ENCODE results near the gene NUDT22.

DNA sequence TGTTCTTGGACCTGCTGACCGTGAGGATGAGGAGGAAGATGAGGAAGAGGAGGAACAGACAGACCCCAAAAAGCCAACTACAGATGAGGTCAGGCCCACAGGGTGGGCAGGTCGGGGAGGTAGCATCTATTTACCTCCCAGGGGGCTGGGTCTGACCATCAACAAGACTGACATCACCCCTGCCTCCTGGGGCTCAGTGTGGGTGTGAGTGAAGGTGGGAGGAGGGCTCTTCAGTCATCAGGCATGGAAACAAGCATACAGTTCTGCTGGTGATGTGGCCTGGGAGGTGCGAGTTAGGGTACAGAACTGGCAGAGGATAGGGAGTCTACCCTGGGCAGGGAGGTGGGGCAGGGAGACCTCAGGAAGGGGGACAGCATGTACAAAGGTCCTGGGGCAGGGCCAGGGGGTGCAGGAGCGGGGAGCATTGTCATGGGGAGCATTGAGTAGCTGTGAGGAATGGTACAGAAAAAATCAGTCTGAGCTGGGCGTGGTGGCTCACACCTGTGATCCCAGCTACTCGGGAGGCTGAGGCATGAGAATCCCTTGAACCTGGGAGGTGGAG, 34.2 kb downstream of the NUDT22 start:
- TF ChIP-seq, protein P1, sequence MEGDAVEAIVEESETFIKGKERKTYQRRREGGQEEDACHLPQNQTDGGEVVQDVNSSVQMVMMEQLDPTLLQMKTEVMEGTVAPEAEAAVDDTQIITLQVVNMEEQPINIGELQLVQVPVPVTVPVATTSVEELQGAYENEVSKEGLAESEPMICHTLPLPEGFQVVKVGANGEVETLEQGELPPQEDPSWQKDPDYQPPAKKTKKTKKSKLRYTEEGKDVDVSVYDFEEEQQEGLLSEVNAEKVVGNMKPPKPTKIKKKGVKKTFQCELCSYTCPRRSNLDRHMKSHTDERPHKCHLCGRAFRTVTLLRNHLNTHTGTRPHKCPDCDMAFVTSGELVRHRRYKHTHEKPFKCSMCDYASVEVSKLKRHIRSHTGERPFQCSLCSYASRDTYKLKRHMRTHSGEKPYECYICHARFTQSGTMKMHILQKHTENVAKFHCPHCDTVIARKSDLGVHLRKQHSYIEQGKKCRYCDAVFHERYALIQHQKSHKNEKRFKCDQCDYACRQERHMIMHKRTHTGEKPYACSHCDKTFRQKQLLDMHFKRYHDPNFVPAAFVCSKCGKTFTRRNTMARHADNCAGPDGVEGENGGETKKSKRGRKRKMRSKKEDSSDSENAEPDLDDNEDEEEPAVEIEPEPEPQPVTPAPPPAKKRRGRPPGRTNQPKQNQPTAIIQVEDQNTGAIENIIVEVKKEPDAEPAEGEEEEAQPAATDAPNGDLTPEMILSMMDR (conservative IDR thresholded peaks at IDR 0.05; ENCODE audit: low read length) = no peak
- no peak for TF ChIP-seq EZH2phosphoT487 (IDR thresholded peaks at IDR 0.05; ENCODE audit: borderline replicate concordance)

All from Loucy (cell line).